HEK293 (cell line): Measurements from ENCODE around the gene PSMA7.

Experiments used
- CTCF ChIA-PET: fragments of 350-600 bp; formaldehyde crosslinking; extraction: SDS; loops from one replicate; lab custom pipeline; 2021; ENCODE audit warnings: antibody characterized with exemption; lab: Yijun Ruan, JAX
- POLR2A ChIA-PET: fragments of 300-600 bp; formaldehyde crosslinking; extraction: SDS; loops from one replicate; lab custom pipeline; 2020; ENCODE audit warnings: antibody characterized with exemption, inconsistent platforms; lab: Yijun Ruan, JAX
- H3K27ac ChIP-seq: fragments of 200-500 bp; sonication (Bioruptor generic); 2 replicates; pipeline ENCODE4 v1.5.1; 2014; ENCODE audit warnings: low read depth, low read length, control low read depth, inconsistent platforms; ENCODE audit errors: extremely low read depth
- H3K36me3 ChIP-seq, 2 experiments: fragments of 200-500 bp in 1 of 2; sonication (Bioruptor generic) in 1 of 2; 1 replicate in 1 of 2; 2 replicates in 1 of 2; pipeline ENCODE4 v1.5.1; 2014 to 2017; ENCODE audit warnings: inconsistent platforms in 2 of 2, low read length in 2 of 2; ENCODE audit not compliant: control insufficient read depth in 2 of 2, insufficient read depth in 1 of 2
- H3K4me1 ChIP-seq: fragments of 200-500 bp; sonication (Bioruptor generic); 2 replicates; pipeline ENCODE4 v1.5.1; 2014; ENCODE audit warnings: mild to moderate bottlenecking, low read length, inconsistent platforms; ENCODE audit not compliant: control insufficient read depth, insufficient read depth
- H3K4me3 ChIP-seq: 2 replicates; pipeline ENCODE4 v1.5.1; 2011; ENCODE audit warnings: low read depth, mild to moderate bottlenecking, control low read depth, low read length, moderate library complexity
- H3K9me3 ChIP-seq: fragments of 200-500 bp; sonication (Bioruptor generic); 2 replicates; pipeline ENCODE4 v1.5.1; 2014; ENCODE audit warnings: low read depth, low read length, inconsistent platforms; ENCODE audit not compliant: control insufficient read depth, insufficient read depth
- EGR2 ChIP-seq: fragments of 450-650 bp; formaldehyde crosslinking; IDR thresholded peaks from 2 replicates; pipeline ENCODE4 v1.5.1; 2016; ENCODE audit warnings: low read depth, missing biosample characterization, missing genetic modification characterization
- GLI4 ChIP-seq: fragments of 450-650 bp; formaldehyde crosslinking; IDR thresholded peaks from 2 replicates; pipeline ENCODE4 v1.5.1; 2016; ENCODE audit warnings: missing biosample characterization, missing genetic modification characterization
- KLF1 ChIP-seq: fragments of 450-650 bp; formaldehyde crosslinking; IDR thresholded peaks from 2 replicates; pipeline ENCODE4 v1.5.1; 2016; ENCODE audit warnings: missing biosample characterization, missing genetic modification characterization
- KLF8 ChIP-seq: fragments of 450-650 bp; formaldehyde crosslinking; IDR thresholded peaks from 2 replicates; pipeline ENCODE4 v1.5.1; 2016; ENCODE audit warnings: missing biosample characterization, missing genetic modification characterization
- WT1 ChIP-seq: fragments of 450-650 bp; formaldehyde crosslinking; IDR thresholded peaks from 2 replicates; pipeline ENCODE4 v1.5.1; 2016; ENCODE audit warnings: missing biosample characterization, missing genetic modification characterization
- YY2 ChIP-seq: fragments of 450-650 bp; formaldehyde crosslinking; IDR thresholded peaks from 2 replicates; pipeline ENCODE4 v1.5.1; 2016; ENCODE audit warnings: missing biosample characterization, missing genetic modification characterization
- ZBTB26 ChIP-seq: fragments of 450-650 bp; formaldehyde crosslinking; optimal IDR thresholded peaks from 2 replicates; pipeline ENCODE3; 2016; ENCODE audit warnings: missing biosample characterization, mild to moderate bottlenecking, missing genetic modification characterization
- ZBTB8A ChIP-seq: fragments of 450-650 bp; formaldehyde crosslinking; IDR thresholded peaks from 2 replicates; pipeline ENCODE4 v1.5.1; 2016; ENCODE audit warnings: missing biosample characterization, missing genetic modification characterization
- ZEB2 ChIP-seq: fragments of 450-650 bp; formaldehyde crosslinking; IDR thresholded peaks from 2 replicates; pipeline ENCODE4 v1.5.1; 2016; ENCODE audit warnings: missing biosample characterization, missing genetic modification characterization
- ZFP69B ChIP-seq: fragments of 450-650 bp; formaldehyde crosslinking; IDR thresholded peaks from 2 replicates; pipeline ENCODE4 v1.5.1; 2016; ENCODE audit warnings: missing biosample characterization, missing genetic modification characterization
- ZNF157 ChIP-seq: fragments of 450-650 bp; formaldehyde crosslinking; IDR thresholded peaks from 2 replicates; pipeline ENCODE4 v1.5.1; 2016; ENCODE audit warnings: missing biosample characterization, missing genetic modification characterization
- ZNF223 ChIP-seq: fragments of 450-650 bp; formaldehyde crosslinking; IDR thresholded peaks from 2 replicates; pipeline ENCODE4 v1.5.1; 2016; ENCODE audit warnings: missing biosample characterization, missing genetic modification characterization
- ZNF23 ChIP-seq: fragments of 450-650 bp; formaldehyde crosslinking; IDR thresholded peaks from 2 replicates; pipeline ENCODE4 v1.5.1; 2016; ENCODE audit warnings: missing biosample characterization, missing genetic modification characterization, borderline replicate concordance
- ZNF26 ChIP-seq: fragments of 450-650 bp; formaldehyde crosslinking; IDR thresholded peaks from 2 replicates; pipeline ENCODE4 v1.5.1; 2016; ENCODE audit warnings: missing biosample characterization, missing genetic modification characterization
- ZNF274 ChIP-seq, 2 experiments: fragments of 200-500 bp in 1 of 2; fragments of 450-650 bp in 1 of 2; sonication (Bioruptor generic) in 1 of 2; formaldehyde crosslinking in 1 of 2; IDR thresholded peaks; 2 replicates each; pipeline versions ENCODE4 v1.5.1 to v1.6.1; 2014 to 2016; ENCODE audit warnings: borderline replicate concordance in 1 of 2, inconsistent platforms in 1 of 2, low read length in 1 of 2, missing biosample characterization in 1 of 2, missing genetic modification characterization in 1 of 2
- ZNF335 ChIP-seq: fragments of 450-650 bp; formaldehyde crosslinking; conservative IDR thresholded peaks from 2 replicates; pipeline ENCODE4 v1.5.1; 2016; ENCODE audit warnings: missing biosample characterization, missing genetic modification characterization
- ZNF350 ChIP-seq: fragments of 450-650 bp; formaldehyde crosslinking; IDR thresholded peaks from 2 replicates; pipeline ENCODE4 v1.5.0; 2017; ENCODE audit warnings: missing biosample characterization, mild to moderate bottlenecking, missing genetic modification characterization
- ZNF366 ChIP-seq: fragments of 450-650 bp; formaldehyde crosslinking; conservative IDR thresholded peaks from 2 replicates; pipeline ENCODE4 v1.5.1; 2016; ENCODE audit warnings: missing biosample characterization, missing genetic modification characterization
- ZNF48 ChIP-seq: fragments of 450-650 bp; formaldehyde crosslinking; IDR thresholded peaks from 2 replicates; pipeline ENCODE4 v1.5.1; 2016; ENCODE audit warnings: missing biosample characterization, missing genetic modification characterization
- ZNF596 ChIP-seq: fragments of 450-650 bp; IDR thresholded peaks from 2 replicates; pipeline ENCODE4 v1.5.0; 2018; ENCODE audit warnings: missing biosample characterization, mild to moderate bottlenecking, missing genetic modification characterization, moderate library complexity
- ZNF664 ChIP-seq: fragments of 450-650 bp; formaldehyde crosslinking; IDR thresholded peaks from 2 replicates; pipeline ENCODE4 v1.5.1; 2016; ENCODE audit warnings: missing biosample characterization, missing genetic modification characterization
- ZSCAN5A ChIP-seq: fragments of 450-650 bp; formaldehyde crosslinking; IDR thresholded peaks from 2 replicates; pipeline ENCODE4 v1.5.1; 2016; ENCODE audit warnings: missing biosample characterization, missing genetic modification characterization

Gene PSMA7

GRCh38 chr20:62163986-62164762, 21.0 kb upstream of the PSMA7 start:
- Histone ChIP-seq H3K27ac (no peak overlapping the region), H3K9me3 (no peaks in the 10 kb centered on the region), H3K4me1 (no peaks in the 10 kb centered on the region), H3K36me3 (peaks cover 0 to 67% of the 10 kb centered on the region in 2 experiments; a peak in 2 of 3 replicates), H3K4me3 (no peak overlapping the region)
- ChIA-PET POLR2A (no interaction called here), CTCF (interaction anchor here (1.5 kb wide), 1 partner anchor 8 kb away, joined by 3 read pairs; no protein-coding TSS in a partner anchor)
- TF ChIP-seq ZEB2 (tag by site-specific recombination) = no peak
- TF ChIP-seq ZNF596 (tag by site-specific recombination) = no peak
- peak; percentile 39 for TF ChIP-seq KLF1 (tag by site-specific recombination)
- TF ChIP-seq KLF8 (tag by site-specific recombination) = peak; percentile 12; the same call in 1 of the 2 replicates

- CTCF ChIA-PET = no interaction called here
- Histone ChIP-seq H3K9me3 (no peaks in the 10 kb centered on the region), H3K4me3 (no peak overlapping the region), H3K4me1 (no peaks in the 10 kb centered on the region), H3K27ac (no peak overlapping the region), H3K36me3 (peaks cover 0 to 65% of the 10 kb centered on the region in 2 experiments; a peak in 2 of 3 replicates)
- POLR2A ChIA-PET = no interaction called here
- TF ChIP-seq ZNF157 (no peak), ZBTB8A (tag by site-specific recombination) (no peak), ZFP69B (tag by site-specific recombination) (no peak), EGR2 (tag by site-specific recombination) (no peak), ZNF48 (no peak), GLI4 (no peak), ZEB2 (tag by site-specific recombination) (no peak), ZNF274 (IDR thresholded peaks at IDR 0.05; ENCODE audit: low read length) (no peak), ZNF274 (tag by site-specific recombination; IDR thresholded peaks at IDR 0.05; ENCODE audit: borderline replicate concordance) (no peak), ZNF664 (tag by site-specific recombination) (no peak), ZNF223 (tag by site-specific recombination) (no peak), WT1 (tag by site-specific recombination) (no peak), ZNF26 (tag by site-specific recombination) (no peak), ZNF335 (tag by site-specific recombination) (no peak), ZNF350 (tag by site-specific recombination) (no peak)
These were observed 20.3 kb upstream of the PSMA7 start for GRCh38 chr20:62163485-62163865.

- Histone ChIP-seq H3K36me3 (peaks cover 0 to 60% of the 10 kb centered on the region in 2 experiments; a peak in 2 of 3 replicates), H3K4me1 (no peaks in the 10 kb centered on the region), H3K9me3 (no peaks in the 10 kb centered on the region), H3K4me3 (no peak overlapping the region), H3K27ac (no peak overlapping the region)
- ChIA-PET POLR2A (no interaction called here), CTCF (no interaction called here)
- TF ChIP-seq ZBTB26 (no peak), YY2 (tag by site-specific recombination) (no peak), ZNF350 (tag by site-specific recombination) (no peak), ZNF23 (tag by site-specific recombination) (no peak), ZFP69B (tag by site-specific recombination) (no peak), ZNF366 (tag by site-specific recombination) (no peak), ZSCAN5A (tag by site-specific recombination) (no peak)
These were observed 19.7 kb upstream of the PSMA7 start for GRCh38 chr20:62162765-62163484.
